NCI-H510A (cell line): ENCODE results near the gene ARID4B.
"Not testable (repeated sequence)": the region's sequence is repeated elsewhere in the genome, so short reads cannot be mapped to it uniquely, and the experiment has no call there.

Experiments used
- DNase-seq: peaks from one replicate; lab custom pipeline; 2025; lab: John Stamatoyannopoulos, UW

Gene ARID4B

GRCh38 chr1:235329139-235329902, 1.3 kb upstream of the ARID4B start:
- no peak for DNase-seq

GRCh38 chr1:235328271-235329138, 526 bp upstream of the ARID4B start, which contains the start of gene GGPS1:
Gene GGPS1, plus strand, starts transcription at chr1:235328570. Its CDS starts 6,695 bp downstream, at chr1:235335265.
- peak; percentile 92 for DNase-seq

GRCh38 chr1:235326719-235327558, 1.0 kb downstream of the ARID4B start:
- DNase-seq: no peak

- no peak for DNase-seq
Measured at GRCh38 chr1:235325854-235326253, 2.1 kb downstream of the ARID4B start.

GRCh38 chr1:235325139-235325538, 2.8 kb downstream of the ARID4B start:
- DNase-seq: no peak

- DNase-seq: no peak
Measured at GRCh38 chr1:235324296-235324695, 3.7 kb downstream of the ARID4B start.

GRCh38 chr1:235320521-235321179, 7.3 kb downstream of the ARID4B start:
- no peak for DNase-seq

- DNase-seq: no peak
Measured at GRCh38 chr1:235319255-235319654, 8.7 kb downstream of the ARID4B start.

- DNase-seq: no peak
Measured at GRCh38 chr1:235317168-235317567, 10.8 kb downstream of the ARID4B start.

- no peak for DNase-seq
Measured at GRCh38 chr1:235315735-235316134, 12.2 kb downstream of the ARID4B start.

- no peak for DNase-seq
Measured at GRCh38 chr1:235315173-235315572, 12.8 kb downstream of the ARID4B start.

GRCh38 chr1:235313931-235314678, 13.9 kb downstream of the ARID4B start:
- DNase-seq: no peak

GRCh38 chr1:235313262-235313661, 14.7 kb downstream of the ARID4B start:
- no peak for DNase-seq

- not testable (repeated sequence) for DNase-seq
Measured at GRCh38 chr1:235309206-235309605, 18.8 kb downstream of the ARID4B start.

- DNase-seq: no peak
Measured at GRCh38 chr1:235307158-235308124, 20.5 kb downstream of the ARID4B start.

GRCh38 chr1:235304549-235305451, 23.2 kb downstream of the ARID4B start:
- no peak for DNase-seq

- DNase-seq: no peak
Measured at GRCh38 chr1:235302143-235302542, 25.8 kb downstream of the ARID4B start.

GRCh38 chr1:235299169-235299858, 28.7 kb downstream of the ARID4B start:
- DNase-seq: no peak
